Lung (tissue), 12 donors: ENCODE data around the gene MSI1. TPM values are rescaled to one million over a fixed set of nuclear protein-coding genes. Genes with fewer than 3 reads are reported as not detected.

Experiments used
- ATAC-seq: fragments of 200-7000 bp; cut with Tn5 transposase; one replicate; pipeline ENCODE4 v1.9.1; 2020; ENCODE audit warnings: moderate number of reproducible peaks; ENCODE audit not compliant: insufficient read depth, low FRiP score
- DNase-seq, 3 donors: peaks; one replicate each; pipeline ENCODE4 v3.0.0-alpha.2; 2013 to 2017
- H3K27ac ChIP-seq, 2 donors: one replicate each; pipeline ENCODE4 v1.5.1; 2013; ENCODE audit warnings: mild to moderate bottlenecking in 2 of 2, moderate library complexity in 2 of 2, control low read depth in 1 of 2, inconsistent platforms in 1 of 2, low read depth in 1 of 2, low read length in 1 of 2
- H3K27me3 ChIP-seq, 3 donors: one replicate each; pipeline ENCODE4 v1.5.1; 2013; ENCODE audit warnings: low read length in 2 of 3; ENCODE audit not compliant: control insufficient read depth in 3 of 3, insufficient read depth in 3 of 3
- H3K36me3 ChIP-seq, 4 donors: one replicate each; pipeline ENCODE4 v1.5.1; 2013; ENCODE audit warnings: low read length in 4 of 4, mild to moderate bottlenecking in 1 of 4, moderate library complexity in 1 of 4; ENCODE audit not compliant: control insufficient read depth in 4 of 4, insufficient read depth in 4 of 4
- H3K4me1 ChIP-seq, 5 donors: one replicate each; pipeline ENCODE4 v1.5.1; 2013; ENCODE audit warnings: low read length in 5 of 5, mild to moderate bottlenecking in 2 of 5, moderate library complexity in 1 of 5; ENCODE audit not compliant: control insufficient read depth in 5 of 5, insufficient read depth in 5 of 5
- H3K4me3 ChIP-seq: one replicate; pipeline ENCODE4 v1.5.1; 2013; ENCODE audit warnings: mild to moderate bottlenecking, control low read depth, moderate library complexity
- H3K9ac ChIP-seq, 2 donors: one replicate each; pipeline ENCODE4 v1.5.1; 2013; ENCODE audit warnings: low read length in 2 of 2, control low read depth in 1 of 2; ENCODE audit not compliant: insufficient read depth in 1 of 2
- H3K9me3 ChIP-seq, 4 donors: one replicate each; pipeline ENCODE4 v1.5.1; 2013; ENCODE audit warnings: low read length in 3 of 4, mild to moderate bottlenecking in 1 of 4, moderate library complexity in 1 of 4; ENCODE audit not compliant: control insufficient read depth in 4 of 4, insufficient read depth in 3 of 4
- WGBS, 2 donors: extraction: QIAGEN DNeasy Blood & Tissue Kit; methylation state at CpG; one replicate each; pipeline ENCODE4 v1.1.7; 2013; 5-methylcytosine and 5-hydroxymethylcytosine counted together
- polyA plus RNA-seq, 2 donors: library from polyadenylated mRNA; stranded (reverse); fragments of 200-250 nt; gene quantifications; one replicate each; pipeline ENCODE4 v1.2.1, GENCODE V29; 2013
- total RNA-seq, 2 donors: library from RNA; depleted of rRNA in 1 of 2; stranded (reverse); fragments of >200 nt in 1 of 2; gene quantifications; one replicate each; pipeline ENCODE4 v1.2.1, GENCODE V29; 2014 to 2021
- TF ChIP-seq, protein P1 (sequence below): IDR thresholded peaks from 2 replicates; pipeline ENCODE4 v1.5.1; 2012; ENCODE audit warnings: mild to moderate bottlenecking; ENCODE audit errors: control extremely low read depth, extremely low read depth
- donor health status: control.
- donor health status: control.
- donor health status: Bipolar disorder and iron deficiency.
- donor health status: healthy.
- donor health status: DM: yes; HTN: yes; CAD: no.

Gene MSI1
- total and polyA plus RNA-seq, 4 donors: 0.18 to 3.5 (median 0.58) TPM

DNA sequence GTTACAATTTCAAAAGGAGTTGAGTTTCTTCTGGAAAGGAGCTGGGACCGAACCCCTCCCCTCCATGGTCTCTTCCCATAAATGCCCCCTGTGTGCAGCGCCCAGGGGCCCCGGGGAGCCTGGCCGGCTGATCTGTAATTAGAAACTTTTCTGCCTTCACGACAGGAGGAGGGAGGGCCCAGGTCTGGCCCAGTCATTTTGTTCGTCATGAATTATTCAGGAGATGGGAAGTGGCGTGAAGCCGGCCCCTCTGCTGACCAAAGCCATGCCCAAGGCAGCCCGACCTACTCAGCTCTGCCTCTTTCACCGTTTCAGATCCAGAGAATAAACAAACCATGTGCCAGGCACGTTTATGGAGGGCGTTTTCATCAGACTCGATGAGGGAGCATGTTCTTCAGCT, 33.3 kb upstream of the MSI1 start:
- H3K27me3 ChIP-seq: peaks cover 0 to 5% (median 0%) of the 10 kb centered on the region in 3 donors
- DNase-seq: peak; percentile 17 to 38 (median 18)
- no peaks in the 10 kb centered on the region for H3K9me3 ChIP-seq
- no peak overlapping the region for H3K4me3 ChIP-seq
- H3K9ac ChIP-seq: no peak overlapping the region
- ATAC-seq: no peak
- TF ChIP-seq, protein P1, sequence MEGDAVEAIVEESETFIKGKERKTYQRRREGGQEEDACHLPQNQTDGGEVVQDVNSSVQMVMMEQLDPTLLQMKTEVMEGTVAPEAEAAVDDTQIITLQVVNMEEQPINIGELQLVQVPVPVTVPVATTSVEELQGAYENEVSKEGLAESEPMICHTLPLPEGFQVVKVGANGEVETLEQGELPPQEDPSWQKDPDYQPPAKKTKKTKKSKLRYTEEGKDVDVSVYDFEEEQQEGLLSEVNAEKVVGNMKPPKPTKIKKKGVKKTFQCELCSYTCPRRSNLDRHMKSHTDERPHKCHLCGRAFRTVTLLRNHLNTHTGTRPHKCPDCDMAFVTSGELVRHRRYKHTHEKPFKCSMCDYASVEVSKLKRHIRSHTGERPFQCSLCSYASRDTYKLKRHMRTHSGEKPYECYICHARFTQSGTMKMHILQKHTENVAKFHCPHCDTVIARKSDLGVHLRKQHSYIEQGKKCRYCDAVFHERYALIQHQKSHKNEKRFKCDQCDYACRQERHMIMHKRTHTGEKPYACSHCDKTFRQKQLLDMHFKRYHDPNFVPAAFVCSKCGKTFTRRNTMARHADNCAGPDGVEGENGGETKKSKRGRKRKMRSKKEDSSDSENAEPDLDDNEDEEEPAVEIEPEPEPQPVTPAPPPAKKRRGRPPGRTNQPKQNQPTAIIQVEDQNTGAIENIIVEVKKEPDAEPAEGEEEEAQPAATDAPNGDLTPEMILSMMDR: no peak
- no peaks in the 10 kb centered on the region for H3K36me3 ChIP-seq
- 44 to 50% methylated on average over 13 of the region's 13 CpGs for WGBS, 2 donors
- peaks cover 0 to 16% (median 10%) of the 10 kb centered on the region in 5 donors for H3K4me1 ChIP-seq
- no peak overlapping the region for H3K27ac ChIP-seq

DNA sequence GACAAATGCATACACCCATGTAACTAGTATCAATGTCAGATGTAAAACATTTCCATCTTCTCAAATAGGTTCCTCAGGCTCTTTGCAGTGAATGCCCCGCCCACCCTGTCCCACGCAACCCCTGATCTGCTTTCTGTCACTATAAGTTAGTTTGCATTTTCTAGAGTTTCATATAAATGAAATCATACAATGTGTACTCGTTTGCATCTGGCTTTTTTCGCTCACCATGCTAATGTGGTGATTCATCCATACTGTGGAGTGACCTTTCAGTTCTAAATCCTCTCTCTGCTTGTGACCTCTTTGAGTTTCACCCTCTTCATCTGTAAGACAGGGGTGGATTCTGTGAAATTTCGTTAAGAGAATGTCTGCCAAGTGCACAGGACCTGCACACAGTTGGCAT, 30.6 kb upstream of the MSI1 start:
- 81 to 94% methylated on average over 5 of the region's 5 CpGs for WGBS, 2 donors
- H3K27me3 ChIP-seq: peaks cover 0 to 5% (median 0%) of the 10 kb centered on the region in 3 donors
- H3K36me3 ChIP-seq: no peaks in the 10 kb centered on the region
- no peak overlapping the region for H3K4me3 ChIP-seq
- H3K9me3 ChIP-seq: no peaks in the 10 kb centered on the region
- TF ChIP-seq, protein P1: no peak
- no peak overlapping the region for H3K9ac ChIP-seq
- no peak overlapping the region for H3K27ac ChIP-seq
- H3K4me1 ChIP-seq: peaks cover 0 to 16% (median 10%) of the 10 kb centered on the region in 5 donors
- ATAC-seq (no peak), DNase-seq (no peak)

GRCh38 chr12:120397824-120398540, 29.0 kb upstream of the MSI1 start:
- ATAC-seq (no peak), DNase-seq (peak; percentile 9 to 30 (median 19))
- no peak overlapping the region for H3K9ac ChIP-seq
- H3K36me3 ChIP-seq: no peaks in the 10 kb centered on the region
- H3K4me3 ChIP-seq: no peak overlapping the region
- no peaks in the 10 kb centered on the region for H3K9me3 ChIP-seq
- H3K27me3 ChIP-seq: peaks cover 0 to 5% (median 4%) of the 10 kb centered on the region in 3 donors
- 54 to 75% methylated on average over 33 of the region's 33 CpGs for WGBS, 2 donors
- TF ChIP-seq, protein P1: no peak
- no peak overlapping the region for H3K27ac ChIP-seq
- H3K4me1 ChIP-seq: peaks cover 0 to 7% (median 4%) of the 10 kb centered on the region in 5 donors
